ENCODE data around the gene SKIC2. TPM values are rescaled to one million over a fixed set of nuclear protein-coding genes. Genes with fewer than 3 reads are reported as not detected.

The SKIC2 gene
- 33.0 TPM for total RNA-seq

DNA sequence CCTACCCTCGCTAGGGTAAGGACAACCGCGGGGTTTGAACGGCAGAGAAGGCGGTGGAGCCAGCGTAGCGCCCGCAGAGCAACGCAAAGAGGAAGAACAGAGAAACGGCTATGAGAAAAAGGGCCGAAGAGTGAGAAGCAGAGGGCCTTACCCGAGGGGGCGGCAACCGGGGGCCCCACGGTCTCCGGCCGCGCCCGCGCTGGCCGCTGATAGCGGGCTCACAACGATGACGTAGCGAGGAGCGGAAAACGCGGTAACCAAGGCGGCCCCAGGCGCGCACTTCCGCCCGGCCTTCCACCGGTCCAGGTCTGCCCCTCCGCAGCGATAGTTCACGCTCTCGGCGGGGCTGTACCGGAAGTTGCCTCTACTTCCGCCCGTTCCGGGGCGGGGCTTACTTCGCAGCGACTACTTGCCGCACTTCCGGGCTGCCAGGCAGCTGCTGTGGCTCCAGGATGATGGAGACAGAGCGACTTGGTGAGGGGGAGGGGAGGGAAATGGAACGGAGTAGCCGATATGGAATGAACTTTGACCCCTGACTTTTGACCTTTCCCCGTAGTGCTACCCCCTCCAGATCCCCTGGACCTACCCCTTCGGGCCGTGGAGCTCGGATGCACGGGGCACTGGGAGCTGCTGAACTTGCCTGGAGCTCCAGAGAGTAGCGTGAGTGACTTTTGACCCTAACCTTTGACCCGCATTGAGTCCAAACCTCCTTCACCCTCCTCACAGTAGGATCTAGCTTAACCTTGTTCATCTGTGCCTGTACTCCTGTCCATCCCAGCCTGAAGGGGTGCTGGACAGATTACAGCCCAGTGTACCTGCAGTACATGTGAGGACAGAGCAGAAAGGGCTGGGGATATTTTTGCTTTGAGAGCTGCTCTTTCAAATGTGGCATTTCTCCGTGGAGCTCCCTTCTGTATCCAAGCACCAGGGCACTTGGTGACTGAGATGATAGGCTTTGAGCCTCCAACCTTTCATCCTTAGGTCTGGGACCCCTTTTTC is at the start of gene SKIC2, which contains the start of gene NELFE:
SKIC2 (plus strand) TSS at position 435 of the 999 bp plus-strand sequence; CDS start at position 453, 18 bp downstream.
NELFE (minus strand) TSS at position 231 of the 999 bp plus-strand sequence. CDS start 525 bp downstream, outside the sequence.

DNA sequence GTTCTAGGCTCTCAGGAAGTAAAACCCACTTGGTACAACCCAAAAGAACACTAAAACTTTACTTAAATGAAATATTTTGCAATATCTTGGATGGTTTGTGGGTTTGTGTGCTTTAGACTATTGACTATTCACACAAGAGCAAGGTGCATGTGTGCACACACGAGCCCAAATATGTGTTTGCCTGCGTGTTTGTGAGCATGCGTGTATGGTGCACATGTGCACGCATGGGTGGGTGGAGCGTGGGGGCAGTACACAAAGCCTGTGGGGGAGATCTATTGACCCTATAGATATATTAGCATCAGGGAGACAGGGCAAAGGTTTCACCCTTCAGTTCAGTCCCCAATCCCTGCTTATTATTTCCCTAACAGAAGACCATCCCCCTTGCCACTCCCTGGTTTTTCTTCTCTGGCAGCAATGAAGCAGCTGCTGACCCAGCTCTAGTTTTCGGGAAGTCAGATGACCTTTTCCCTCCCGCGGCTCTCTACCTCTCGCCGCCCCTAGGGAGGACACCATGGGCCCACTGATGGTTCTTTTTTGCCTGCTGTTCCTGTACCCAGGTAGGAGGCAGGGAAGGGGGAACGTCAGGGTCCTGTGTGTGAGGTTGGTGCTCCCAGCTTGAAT is 31.6 kb upstream of the SKIC2 start, which contains the start of gene C2:
C2 (plus strand) TSS at position 476 of the 621 bp plus-strand sequence; CDS start at position 512, 36 bp downstream.

GRCh38 chr6:31945507-31946369 is 13.2 kb upstream of the SKIC2 start, which contains the start of gene CFB:
Gene CFB (plus strand): TSS chr6:31946095. CDS start chr6:31946222, 127 bp downstream.

DNA sequence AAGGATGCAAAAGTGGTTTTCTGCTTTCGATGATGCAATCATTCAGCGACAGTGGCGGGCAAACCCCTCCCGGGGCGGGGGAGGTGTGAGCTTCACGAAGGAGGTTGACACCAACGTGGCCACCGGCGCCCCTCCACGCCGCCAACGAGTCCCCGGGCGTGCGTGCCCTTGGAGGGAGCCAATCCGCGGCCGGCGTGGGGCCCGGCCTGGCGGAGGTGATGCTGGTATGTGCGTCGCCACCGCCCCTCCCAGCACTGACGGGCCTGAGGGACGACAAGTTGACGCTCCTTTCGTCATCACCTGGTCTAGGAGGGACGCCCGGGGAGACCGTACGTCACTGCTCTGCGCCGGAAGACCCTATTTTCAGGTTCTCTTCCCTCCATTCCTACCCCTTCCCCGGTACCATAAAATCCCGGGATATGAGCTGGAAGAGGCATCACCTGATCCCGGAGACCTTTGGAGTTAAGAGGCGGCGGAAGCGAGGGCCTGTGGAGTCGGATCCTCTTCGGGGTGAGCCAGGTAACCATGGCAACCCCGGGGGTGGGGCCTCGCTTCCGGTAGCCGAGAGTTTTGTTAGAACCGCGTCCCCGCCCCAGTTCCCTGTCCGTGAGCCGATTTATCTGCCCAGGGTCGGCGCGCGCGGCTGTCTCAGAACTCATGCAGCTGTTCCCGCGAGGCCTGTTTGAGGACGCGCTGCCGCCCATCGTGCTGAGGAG is 13.2 kb downstream of the SKIC2 start, which contains the start of gene DXO:
DXO (minus strand) TSS at position 146 of the 716 bp plus-strand sequence. CDS start 463 bp downstream, outside the sequence.

GRCh38 chr6:31981744-31982143 is 22.8 kb downstream of the SKIC2 start, which contains the start of gene C4A:
Gene C4A (plus strand): TSS chr6:31982057. CDS start chr6:31982108, 51 bp downstream.

DNA sequence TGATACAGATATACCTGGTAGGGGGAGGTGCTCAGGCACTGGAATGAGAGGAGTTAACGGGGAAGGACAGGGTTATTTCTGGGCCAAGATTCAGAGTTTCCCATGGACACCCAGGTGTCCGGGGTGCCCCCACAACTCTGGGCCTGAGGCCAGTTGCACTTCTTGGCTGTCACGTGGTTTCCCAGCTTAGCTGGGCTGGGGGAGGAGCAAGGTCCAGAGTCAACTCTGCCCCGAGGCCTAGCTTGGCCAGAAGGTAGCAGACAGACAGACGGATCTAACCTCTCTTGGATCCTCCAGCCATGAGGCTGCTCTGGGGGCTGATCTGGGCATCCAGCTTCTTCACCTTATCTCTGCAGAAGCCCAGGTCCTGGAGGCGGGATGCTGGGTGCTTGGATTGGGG is 55.6 kb downstream of the SKIC2 start, which contains the start of gene C4B:
C4B (plus strand) TSS at position 249 of the 400 bp plus-strand sequence; CDS start at position 300, 51 bp downstream.

Small RNAs within 50 kb of the gene (small RNA-seq; reads per million reads assigned to genes)
- not detected for gene AL645922.1

Other genes with a start within 250 kb of the SKIC2 start
- gene LY6G6D, start 243.8 kb upstream of the SKIC2 start, total RNA-seq: not detected
- not detected for gene LY6G6C, start 237.4 kb upstream of the SKIC2 start, total RNA-seq
- not detected for gene MPIG6B, start 235.8 kb upstream of the SKIC2 start, total RNA-seq
- gene DDAH2, start 229.9 kb upstream of the SKIC2 start, total RNA-seq: 86.3 TPM
- gene CLIC1, start 222.6 kb upstream of the SKIC2 start, total RNA-seq: 44.1 TPM
- gene MSH5, start 219.2 kb upstream of the SKIC2 start, total RNA-seq: 8.8 TPM
- gene SAPCD1, start 196.5 kb upstream of the SKIC2 start, total RNA-seq: 2.1 TPM
- 0.69 TPM for gene VWA7, start 181.8 kb upstream of the SKIC2 start, total RNA-seq
- 36.0 TPM for gene VARS1, start 163.4 kb upstream of the SKIC2 start, total RNA-seq
- 23.3 TPM for gene LSM2, start 152.2 kb upstream of the SKIC2 start, total RNA-seq
- 8.1 TPM for gene HSPA1L, start 143.9 kb upstream of the SKIC2 start, total RNA-seq
- 190 TPM for gene HSPA1A, start 143.6 kb upstream of the SKIC2 start, total RNA-seq
- 176 TPM for gene HSPA1B, start 131.4 kb upstream of the SKIC2 start, total RNA-seq
- gene NEU1, start 96.4 kb upstream of the SKIC2 start, total RNA-seq: 18.2 TPM
- gene SLC44A4, start 80.2 kb upstream of the SKIC2 start, total RNA-seq: not detected
- 78.0 TPM for gene EHMT2, start 61.5 kb upstream of the SKIC2 start, total RNA-seq
- 19.4 TPM for gene ZBTB12, start 57.1 kb upstream of the SKIC2 start, total RNA-seq
- gene C2, start 31.5 kb upstream of the SKIC2 start, total RNA-seq: 5.3 TPM
- 3.2 TPM for gene CFB, start 13.1 kb upstream of the SKIC2 start, total RNA-seq
- gene NELFE, start 204 bp upstream of the SKIC2 start, total RNA-seq: 47.5 TPM
- gene DXO, start 13.0 kb downstream of the SKIC2 start, total RNA-seq: 8.5 TPM
- 45.9 TPM for gene C4A, start 22.9 kb downstream of the SKIC2 start, total RNA-seq
- gene C4B, start 55.6 kb downstream of the SKIC2 start, total RNA-seq: 47.7 TPM
- 0.23 TPM for gene CYP21A2, start 79.2 kb downstream of the SKIC2 start, total RNA-seq
- 6.0 TPM for gene TNXB, start 150.2 kb downstream of the SKIC2 start, total RNA-seq
- 19.8 TPM for gene ATF6B, start 169.1 kb downstream of the SKIC2 start, total RNA-seq
- gene FKBPL, start 171.1 kb downstream of the SKIC2 start, total RNA-seq: 5.8 TPM
- gene PRRT1, start 192.8 kb downstream of the SKIC2 start, total RNA-seq: 0.69 TPM
- gene PPT2, start 195.0 kb downstream of the SKIC2 start, total RNA-seq: 15.0 TPM
- 7.8 TPM for gene EGFL8, start 205.4 kb downstream of the SKIC2 start, total RNA-seq
- 28.1 TPM for gene AGPAT1, start 216.9 kb downstream of the SKIC2 start, total RNA-seq
- gene RNF5, start 219.2 kb downstream of the SKIC2 start, total RNA-seq: 62.1 TPM
- gene AGER, start 225.1 kb downstream of the SKIC2 start, total RNA-seq: 0.92 TPM
- 29.5 TPM for gene PBX2, start 231.0 kb downstream of the SKIC2 start, total RNA-seq
- gene GPSM3, start 233.5 kb downstream of the SKIC2 start, total RNA-seq: 1.4 TPM